ENCODE results near the gene NPM1.

The NPM1 gene

GRCh38 chr5:171453056-171453725 is 65.5 kb downstream of the NPM1 start:
- DNase-seq, result no peak

GRCh38 chr5:171453988-171454387 is 66.3 kb downstream of the NPM1 start:
- no peak for DNase-seq

DNA sequence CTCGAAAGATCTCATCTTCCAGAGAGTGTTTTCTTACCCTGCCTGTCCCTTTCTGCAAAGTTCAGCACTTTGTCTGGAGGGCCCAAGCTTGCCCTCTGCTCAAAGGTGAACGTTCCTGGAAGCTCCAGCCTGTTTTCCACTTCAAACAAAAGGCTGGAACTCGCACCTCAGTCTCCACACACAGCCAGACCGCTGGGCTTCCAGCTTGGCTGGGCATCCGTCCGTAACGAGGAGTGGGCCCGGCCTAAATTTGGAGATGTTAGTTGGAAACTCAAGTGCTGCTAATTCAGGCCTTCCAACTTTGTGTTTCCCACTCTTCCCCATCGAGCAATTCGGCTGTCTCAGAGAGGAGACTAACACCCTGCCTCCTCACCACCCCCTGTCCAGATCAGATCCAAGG is 66.9 kb downstream of the NPM1 start:
- DNase-seq, result no peak

DNA sequence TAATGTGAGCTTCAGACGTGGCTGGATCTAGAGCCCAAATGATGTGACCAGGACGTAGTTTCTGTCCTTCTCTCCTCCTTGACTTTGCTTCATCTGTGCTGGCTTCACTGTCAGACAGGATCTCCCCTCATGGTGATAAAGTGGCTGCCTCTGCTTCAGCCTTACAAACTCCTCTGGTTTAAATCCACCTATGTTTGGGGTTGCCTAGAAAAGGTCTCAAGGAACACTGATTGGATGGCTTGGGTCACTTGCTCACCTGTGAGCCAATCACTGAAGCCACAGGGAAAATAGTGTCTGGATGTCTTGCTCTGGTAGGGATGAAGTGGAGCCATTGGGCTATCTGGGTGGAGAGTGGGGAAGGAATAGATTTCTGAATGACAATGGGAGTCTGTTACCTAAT is 67.9 kb downstream of the NPM1 start:
- no peak for DNase-seq

- DNase-seq, result no peak
Measured at GRCh38 chr5:171457208-171457981, 69.7 kb downstream of the NPM1 start.

DNA sequence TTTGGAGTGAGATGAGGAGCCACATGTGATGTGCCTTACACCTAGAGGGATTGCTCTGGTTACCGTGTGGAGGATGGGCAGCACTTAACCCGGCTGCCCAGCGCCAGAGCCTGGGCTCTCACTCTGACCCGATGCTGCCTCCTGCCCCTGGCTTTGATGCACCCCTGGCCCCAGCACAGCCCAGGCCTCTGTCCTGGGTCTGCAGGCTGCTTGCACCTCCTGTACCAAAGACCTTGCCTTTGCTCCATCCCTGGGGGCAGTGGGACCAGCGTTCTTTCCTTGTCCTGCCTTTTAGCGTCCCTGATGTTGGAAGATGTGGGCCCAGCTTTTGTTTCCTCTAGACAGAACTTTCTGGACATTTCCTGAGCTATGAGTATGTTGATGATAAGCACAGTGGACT is 72.2 kb downstream of the NPM1 start:
- DNase-seq, result no peak
